Left ventricle myocardium inferior (tissue), 1 donor: ENCODE data around the gene KCNT1. TPM values are rescaled to one million over a fixed set of nuclear protein-coding genes. Genes with fewer than 3 reads are reported as not detected.
"Not testable (repeated sequence)": the region's sequence is repeated elsewhere in the genome, so short reads cannot be mapped to it uniquely, and the experiment has no call there.

Experiments
- DNase-seq: peaks from one replicate; pipeline ENCODE4 v3.0.0-alpha.2; 2020
- H3K27ac ChIP-seq: fragments of 200-600 bp; replicated peaks from 2 replicates; pipeline ENCODE4 v1.8.0; 2021
- H3K27me3 ChIP-seq: fragments of 200-600 bp; 2 replicates; pipeline ENCODE4 v1.8.0; 2021; ENCODE audit warnings: low read depth
- H3K36me3 ChIP-seq: fragments of 200-600 bp; 2 replicates; pipeline ENCODE4 v1.8.0; 2021
- H3K4me1 ChIP-seq: fragments of 200-600 bp; 2 replicates; pipeline ENCODE4 v1.8.0; 2021
- H3K4me3 ChIP-seq: fragments of 200-600 bp; 2 replicates; pipeline ENCODE4 v1.8.0; 2021; ENCODE audit warnings: mild to moderate bottlenecking, moderate library complexity
- H3K9me3 ChIP-seq: fragments of 200-600 bp; replicated peaks from 2 replicates; pipeline ENCODE4 v1.8.0; 2021
- intact Hi-C: fragments of 100-400 bp; cut with micrococcal nuclease; formaldehyde crosslinking; loops from one replicate; pipeline ENCODE4 v1.11.0; 2022
- total RNA-seq: library from RNA; stranded (reverse); fragmentation: NEBNext Ultra II Directional; extraction: Animal tissue kit (Norgen Biotek cat#: 25700); gene quantifications from one replicate; pipeline ENCODE4 v1.2.1, GENCODE V29; 2021
- TF ChIP-seq, protein P1 (sequence below): fragments of 200-600 bp; IDR thresholded peaks from 2 replicates; pipeline ENCODE4 v1.8.0; 2021; ENCODE audit warnings: antibody characterized with exemption, mild to moderate bottlenecking, borderline replicate concordance
- donor health status: DM: no; HTN: yes; CAD: no; lungs with severe emphysema.

Gene KCNT1
- total RNA-seq, 1 donor from 2014 or later = 3.3 TPM

GRCh38 chr9:135669616-135670285, 32.2 kb upstream of the KCNT1 start:
- H3K27me3 ChIP-seq = peaks cover 75% of the 10 kb centered on the region
- no peaks in the 10 kb centered on the region for H3K4me1 ChIP-seq
- H3K27ac ChIP-seq = no peak overlapping the region
- TF ChIP-seq, protein P1, sequence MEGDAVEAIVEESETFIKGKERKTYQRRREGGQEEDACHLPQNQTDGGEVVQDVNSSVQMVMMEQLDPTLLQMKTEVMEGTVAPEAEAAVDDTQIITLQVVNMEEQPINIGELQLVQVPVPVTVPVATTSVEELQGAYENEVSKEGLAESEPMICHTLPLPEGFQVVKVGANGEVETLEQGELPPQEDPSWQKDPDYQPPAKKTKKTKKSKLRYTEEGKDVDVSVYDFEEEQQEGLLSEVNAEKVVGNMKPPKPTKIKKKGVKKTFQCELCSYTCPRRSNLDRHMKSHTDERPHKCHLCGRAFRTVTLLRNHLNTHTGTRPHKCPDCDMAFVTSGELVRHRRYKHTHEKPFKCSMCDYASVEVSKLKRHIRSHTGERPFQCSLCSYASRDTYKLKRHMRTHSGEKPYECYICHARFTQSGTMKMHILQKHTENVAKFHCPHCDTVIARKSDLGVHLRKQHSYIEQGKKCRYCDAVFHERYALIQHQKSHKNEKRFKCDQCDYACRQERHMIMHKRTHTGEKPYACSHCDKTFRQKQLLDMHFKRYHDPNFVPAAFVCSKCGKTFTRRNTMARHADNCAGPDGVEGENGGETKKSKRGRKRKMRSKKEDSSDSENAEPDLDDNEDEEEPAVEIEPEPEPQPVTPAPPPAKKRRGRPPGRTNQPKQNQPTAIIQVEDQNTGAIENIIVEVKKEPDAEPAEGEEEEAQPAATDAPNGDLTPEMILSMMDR = no peak
- intact Hi-C loops = no loop called here
- no peak overlapping the region for H3K4me3 ChIP-seq
- H3K9me3 ChIP-seq = no peaks in the 10 kb centered on the region
- no peak for DNase-seq
- H3K36me3 ChIP-seq = no peaks in the 10 kb centered on the region

- TF ChIP-seq, protein P1 = no peak
- H3K9me3 ChIP-seq = no peaks in the 10 kb centered on the region
- intact Hi-C loops = no loop called here
- no peaks in the 10 kb centered on the region for H3K36me3 ChIP-seq
- H3K27me3 ChIP-seq = peaks cover 63% of the 10 kb centered on the region
- no peak for DNase-seq
- H3K4me1 ChIP-seq = no peaks in the 10 kb centered on the region
- H3K27ac ChIP-seq = no peak overlapping the region
- H3K4me3 ChIP-seq = no peak overlapping the region
Measured at GRCh38 chr9:135670721-135671590, 31.0 kb upstream of the KCNT1 start.

GRCh38 chr9:135671591-135672041, 30.4 kb upstream of the KCNT1 start:
- H3K4me3 ChIP-seq = no peak overlapping the region
- no peaks in the 10 kb centered on the region for H3K36me3 ChIP-seq
- intact Hi-C loops = no loop called here
- H3K27me3 ChIP-seq = peaks cover 58% of the 10 kb centered on the region
- TF ChIP-seq, protein P1 = no peak
- no peaks in the 10 kb centered on the region for H3K9me3 ChIP-seq
- no peaks in the 10 kb centered on the region for H3K4me1 ChIP-seq
- no peak overlapping the region for H3K27ac ChIP-seq
- no peak for DNase-seq

GRCh38 chr9:135672786-135673185, 29.2 kb upstream of the KCNT1 start:
- H3K36me3 ChIP-seq, DNase-seq, H3K27ac ChIP-seq, H3K4me1 ChIP-seq, H3K9me3 ChIP-seq, intact Hi-C loops, H3K4me3 ChIP-seq: not testable (repeated sequence)
- H3K27me3 ChIP-seq = peaks cover 47% of the 10 kb centered on the region

DNA sequence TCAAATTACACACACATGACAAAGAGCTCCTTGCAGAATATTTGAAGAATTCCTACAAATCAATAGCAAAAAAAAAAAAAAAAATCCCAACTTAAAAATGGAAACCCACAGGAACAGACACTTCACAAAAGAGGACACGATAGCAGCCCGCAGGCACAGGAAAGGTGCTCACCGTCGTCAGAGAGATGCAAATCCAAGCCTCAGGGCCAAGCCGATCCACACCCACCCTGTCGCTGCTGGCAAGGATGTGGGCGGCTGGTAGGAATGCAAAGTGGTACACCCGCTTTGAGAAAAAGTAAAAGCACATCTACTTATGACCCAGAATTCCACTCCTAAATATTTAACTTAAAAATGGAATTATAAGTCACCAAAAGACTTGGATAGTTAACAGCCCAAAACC, 28.0 kb upstream of the KCNT1 start:
- no peak overlapping the region for H3K4me3 ChIP-seq
- TF ChIP-seq, protein P1 = no peak
- no peak overlapping the region for H3K27ac ChIP-seq
- no peak for DNase-seq
- intact Hi-C loops = no loop called here
- H3K9me3 ChIP-seq = no peaks in the 10 kb centered on the region
- H3K4me1 ChIP-seq = no peaks in the 10 kb centered on the region
- H3K36me3 ChIP-seq = no peaks in the 10 kb centered on the region
- peaks cover 38% of the 10 kb centered on the region for H3K27me3 ChIP-seq

- TF ChIP-seq, protein P1 = no peak
- Histone ChIP-seq H3K27ac (no peak overlapping the region), H3K36me3 (no peaks in the 10 kb centered on the region), H3K4me1 (no peaks in the 10 kb centered on the region), H3K9me3 (no peaks in the 10 kb centered on the region), H3K27me3 (peaks cover 27% of the 10 kb centered on the region), H3K4me3 (no peak overlapping the region)
- no peak for DNase-seq
- intact Hi-C loops = no loop called here
Measured at GRCh38 chr9:135674977-135675376, 27.0 kb upstream of the KCNT1 start.
